Measurements from ENCODE around the gene SPSB1.

The SPSB1 gene

DNA sequence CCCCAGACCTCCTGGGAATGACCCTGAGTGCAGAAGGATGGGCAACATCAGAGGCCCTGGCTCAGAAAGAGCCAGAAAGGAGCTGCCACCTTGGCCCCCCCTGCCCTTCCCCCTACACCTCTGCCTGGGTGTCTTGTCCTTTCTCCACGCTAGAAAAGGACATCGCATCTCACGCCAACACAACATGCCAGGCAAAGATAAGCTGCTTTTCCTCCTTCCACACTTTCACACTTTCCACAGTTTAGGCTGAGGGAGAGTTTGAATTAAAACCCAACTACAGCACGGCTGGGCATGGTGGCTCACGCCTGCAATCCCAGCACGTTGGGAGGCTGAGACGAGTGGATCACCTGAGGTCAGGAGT, 109.5 kb downstream of the SPSB1 start:
- POLR2A ChIA-PET: no interaction called here
- Histone ChIP-seq H3K4me1 (ENCODE audit: control extremely low read depth in 1 of 4, control insufficient read depth in 4 of 4, insufficient read depth in 4 of 4, low read length in 3 of 4) (peaks cover 0 to 47% (median 42%) of the 10 kb centered on the region in 4 experiments), H3K4me3 (ENCODE audit: control insufficient read depth in 1 of 7, extremely low read depth in 1 of 7, insufficient read depth in 4 of 7, low read depth in 2 of 7, low read length in 6 of 7) (no peak overlapping the region), H3K9me3 (ENCODE audit: control extremely low read depth in 1 of 5, control insufficient read depth in 4 of 5, insufficient read depth in 2 of 5, low read depth in 1 of 5, low read length in 4 of 5) (peaks cover 0 to 2% (median 0%) of the 10 kb centered on the region in 5 experiments), H3K36me3 (ENCODE audit: control insufficient read depth in 4 of 4, insufficient read depth in 4 of 4, low read length in 3 of 4) (no peaks in the 10 kb centered on the region), H3K27ac (ENCODE audit: insufficient read depth in 1 of 2, low read depth in 1 of 2, low read length in 2 of 2, poor library complexity in 1 of 2, severe bottlenecking in 2 of 2) (no peak overlapping the region), H3K27me3 (replicated peaks in 2 of 5; ENCODE audit: control insufficient read depth in 4 of 5, insufficient read depth in 5 of 5, low read length in 4 of 5) (no peaks in the 10 kb centered on the region)
- WGBS (ENCODE audit: insufficient coverage): 87% methylated on average over 7 of the region's 7 CpGs
- no peak for DNase-seq
- CTCF ChIA-PET: no interaction called here

DNA sequence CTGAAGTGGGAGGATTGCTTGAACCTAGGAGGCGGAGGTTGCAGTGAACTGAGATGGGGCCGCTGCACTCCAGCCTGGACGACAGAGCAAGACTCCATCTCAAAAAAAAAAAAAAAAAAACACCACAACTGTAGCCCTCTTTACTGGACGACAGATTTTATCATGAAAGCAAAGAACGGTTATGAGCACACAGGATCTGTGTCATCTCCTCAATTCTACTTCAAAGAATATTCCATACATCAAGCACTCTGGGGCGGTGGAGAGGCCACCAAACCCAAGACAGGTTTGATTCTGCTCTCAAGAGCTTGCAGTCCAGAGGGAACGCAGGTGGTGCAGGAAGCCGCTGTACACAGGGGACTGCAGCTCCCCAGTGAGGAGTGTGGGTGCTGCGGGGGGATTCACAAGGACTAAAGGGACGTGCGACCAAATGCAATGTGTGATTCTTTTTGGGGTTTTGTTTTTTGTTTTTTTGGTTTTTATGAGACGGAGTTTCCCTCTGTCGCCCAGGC, 110.1 kb downstream of the SPSB1 start:
- Histone ChIP-seq H3K4me3 (ENCODE audit: control insufficient read depth in 1 of 7, extremely low read depth in 1 of 7, insufficient read depth in 4 of 7, low read depth in 2 of 7, low read length in 6 of 7) (no peak overlapping the region), H3K9me3 (ENCODE audit: control extremely low read depth in 1 of 5, control insufficient read depth in 4 of 5, insufficient read depth in 2 of 5, low read depth in 1 of 5, low read length in 4 of 5) (peaks cover 0 to 2% (median 0%) of the 10 kb centered on the region in 5 experiments), H3K36me3 (ENCODE audit: control insufficient read depth in 4 of 4, insufficient read depth in 4 of 4, low read length in 3 of 4) (no peaks in the 10 kb centered on the region), H3K4me1 (ENCODE audit: control extremely low read depth in 1 of 4, control insufficient read depth in 4 of 4, insufficient read depth in 4 of 4, low read length in 3 of 4) (peaks cover 0 to 42% (median 37%) of the 10 kb centered on the region in 4 experiments), H3K27ac (ENCODE audit: insufficient read depth in 1 of 2, low read depth in 1 of 2, low read length in 2 of 2, poor library complexity in 1 of 2, severe bottlenecking in 2 of 2) (no peak overlapping the region), H3K27me3 (replicated peaks in 2 of 5; ENCODE audit: control insufficient read depth in 4 of 5, insufficient read depth in 5 of 5, low read length in 4 of 5) (no peaks in the 10 kb centered on the region)
- ChIA-PET CTCF (interaction anchor here (0.6 kb wide), 1 partner anchor 592 kb away, joined by 3 read pairs; no protein-coding TSS in a partner anchor), POLR2A (no interaction called here)
- 94% methylated on average over 7 of the region's 13 CpGs for WGBS (ENCODE audit: insufficient coverage)
- DNase-seq: no peak

DNA sequence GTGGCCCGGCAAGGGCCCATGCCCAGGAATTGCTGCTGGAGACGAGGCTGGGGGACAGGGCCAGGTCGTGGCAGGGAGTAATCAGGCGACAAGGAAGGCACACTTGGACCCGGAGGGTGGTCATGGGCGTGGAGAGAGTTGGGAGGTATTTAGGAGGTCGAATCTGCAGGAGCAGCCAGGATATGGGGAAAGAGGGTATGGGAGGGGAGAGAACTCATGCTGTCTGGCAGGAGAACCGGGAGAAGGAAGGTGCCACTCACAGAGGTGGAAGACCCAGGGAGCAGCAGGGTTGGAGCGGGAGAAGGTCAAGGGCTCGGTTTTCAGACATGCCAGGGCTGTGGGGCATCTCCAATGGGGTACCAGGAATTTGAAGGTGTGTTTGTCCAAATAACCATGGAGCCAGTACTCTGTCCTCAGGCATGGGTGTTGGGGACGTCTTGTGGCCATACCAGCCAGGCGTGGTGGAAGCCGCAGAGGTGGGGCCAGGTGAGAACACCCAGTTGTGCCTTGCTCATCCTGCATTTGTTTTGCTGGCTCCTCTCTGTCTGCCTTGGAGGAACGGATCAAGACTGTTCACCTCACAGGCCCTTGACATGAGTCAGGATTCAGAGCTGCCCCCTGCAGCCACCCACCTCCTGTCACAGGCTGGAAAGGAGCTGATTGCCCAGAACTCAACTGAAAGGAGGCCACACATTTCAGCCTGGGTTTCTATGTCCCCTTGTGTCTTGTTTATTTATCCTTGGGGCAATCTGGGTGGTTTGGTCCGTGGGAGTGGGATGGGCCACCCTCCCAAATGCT, 111.6 kb downstream of the SPSB1 start:
- H3K4me1 ChIP-seq (ENCODE audit: control extremely low read depth in 1 of 4, control insufficient read depth in 4 of 4, insufficient read depth in 4 of 4, low read length in 3 of 4): peaks cover 0 to 26% (median 24%) of the 10 kb centered on the region in 4 experiments
- 96% methylated on average over 13 of the region's 15 CpGs for WGBS (ENCODE audit: insufficient coverage)
- POLR2A ChIA-PET: no interaction called here
- H3K27me3 ChIP-seq (replicated peaks in 2 of 5; ENCODE audit: control insufficient read depth in 4 of 5, insufficient read depth in 5 of 5, low read length in 4 of 5): no peaks in the 10 kb centered on the region
- peaks cover 0 to 2% (median 0%) of the 10 kb centered on the region in 5 experiments for H3K9me3 ChIP-seq (ENCODE audit: control extremely low read depth in 1 of 5, control insufficient read depth in 4 of 5, insufficient read depth in 2 of 5, low read depth in 1 of 5, low read length in 4 of 5)
- no peak overlapping the region for H3K4me3 ChIP-seq (ENCODE audit: control insufficient read depth in 1 of 7, extremely low read depth in 1 of 7, insufficient read depth in 4 of 7, low read depth in 2 of 7, low read length in 6 of 7)
- no peaks in the 10 kb centered on the region for H3K36me3 ChIP-seq (ENCODE audit: control insufficient read depth in 4 of 4, insufficient read depth in 4 of 4, low read length in 3 of 4)
- CTCF ChIA-PET: interaction anchor here (0.6 to 1.2 kb wide), 4 partner anchors 21 to 394 kb away, joined by 3 to 5 read pairs (median 3); no protein-coding TSS in a partner anchor
- no peak for DNase-seq
- H3K27ac ChIP-seq (ENCODE audit: insufficient read depth in 1 of 2, low read depth in 1 of 2, low read length in 2 of 2, poor library complexity in 1 of 2, severe bottlenecking in 2 of 2): no peak overlapping the region

DNA sequence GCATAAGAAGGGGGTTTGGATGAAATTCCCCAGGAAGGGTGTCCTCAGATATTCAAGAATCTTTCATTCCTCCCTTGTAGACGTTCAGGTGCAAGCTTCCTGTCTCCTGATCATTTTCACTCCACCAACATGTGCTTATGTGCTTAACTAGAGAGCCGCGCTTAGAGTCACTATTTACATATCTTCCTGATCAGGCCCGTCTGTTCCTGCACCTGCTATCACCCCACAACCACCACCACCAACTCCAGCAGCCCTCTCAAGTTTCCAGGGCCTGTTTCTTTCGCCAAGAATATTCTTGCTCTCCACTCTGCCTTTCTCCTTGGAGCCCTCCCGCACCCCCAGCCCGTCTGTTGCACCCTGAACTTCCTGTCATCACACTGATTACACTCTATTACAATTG, 113.4 kb downstream of the SPSB1 start:
- ChIA-PET CTCF (interaction anchor here (1.5 kb wide), 1 partner anchor 43 kb away, joined by 5 read pairs; no protein-coding TSS in a partner anchor), POLR2A (interaction anchor here (1.2 kb wide), 1 partner anchor 20 kb away, joined by 6 read pairs; no protein-coding TSS in a partner anchor)
- WGBS (ENCODE audit: insufficient coverage): 35% methylated on average over 6 of the region's 7 CpGs
- Histone ChIP-seq H3K4me3 (ENCODE audit: control insufficient read depth in 1 of 7, extremely low read depth in 1 of 7, insufficient read depth in 4 of 7, low read depth in 2 of 7, low read length in 6 of 7) (no peak overlapping the region), H3K9me3 (ENCODE audit: control extremely low read depth in 1 of 5, control insufficient read depth in 4 of 5, insufficient read depth in 2 of 5, low read depth in 1 of 5, low read length in 4 of 5) (peaks cover 0 to 2% (median 0%) of the 10 kb centered on the region in 5 experiments), H3K27ac (ENCODE audit: insufficient read depth in 1 of 2, low read depth in 1 of 2, low read length in 2 of 2, poor library complexity in 1 of 2, severe bottlenecking in 2 of 2) (no peak overlapping the region), H3K27me3 (replicated peaks in 2 of 5; ENCODE audit: control insufficient read depth in 4 of 5, insufficient read depth in 5 of 5, low read length in 4 of 5) (no peaks in the 10 kb centered on the region), H3K36me3 (ENCODE audit: control insufficient read depth in 4 of 4, insufficient read depth in 4 of 4, low read length in 3 of 4) (no peaks in the 10 kb centered on the region), H3K4me1 (ENCODE audit: control extremely low read depth in 1 of 4, control insufficient read depth in 4 of 4, insufficient read depth in 4 of 4, low read length in 3 of 4) (peaks cover 0 to 13% (median 9%) of the 10 kb centered on the region in 4 experiments)
- peak in 2 of 3 donors; percentile 41 to 60 for DNase-seq

DNA sequence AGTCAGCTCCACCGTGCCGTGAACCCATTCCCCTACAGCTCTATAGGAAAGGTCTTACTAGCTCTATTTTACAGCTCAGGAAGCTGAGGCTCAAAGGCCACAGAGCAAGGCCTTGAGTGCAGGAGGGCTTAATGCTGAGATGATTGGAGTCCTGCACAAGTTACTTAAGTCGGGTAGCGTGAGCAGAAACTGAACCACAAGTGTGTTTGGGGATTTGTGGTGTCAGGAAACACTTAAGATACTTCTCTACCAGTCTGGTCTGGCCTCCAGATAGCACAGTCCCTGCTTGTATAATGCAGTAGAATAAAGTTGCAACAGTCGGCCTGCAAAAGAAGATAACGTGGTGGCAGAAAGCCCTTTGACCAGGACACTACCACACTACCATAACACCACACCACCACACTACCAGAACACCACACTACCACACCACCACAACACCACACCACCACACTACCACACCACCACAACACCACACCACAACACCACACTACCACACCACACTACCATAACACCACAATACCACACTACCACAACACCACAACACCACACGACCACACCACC, 118.1 kb downstream of the SPSB1 start:
- 28% methylated on average over 4 of the region's 7 CpGs for WGBS (ENCODE audit: insufficient coverage)
- peak; percentile 95 to 99 (median 99) for DNase-seq
- Histone ChIP-seq H3K27me3 (replicated peaks in 2 of 5; ENCODE audit: control insufficient read depth in 4 of 5, insufficient read depth in 5 of 5, low read length in 4 of 5) (no peaks in the 10 kb centered on the region), H3K4me1 (ENCODE audit: control extremely low read depth in 1 of 4, control insufficient read depth in 4 of 4, insufficient read depth in 4 of 4, low read length in 3 of 4) (peaks cover 0 to 31% (median 25%) of the 10 kb centered on the region in 4 experiments), H3K9me3 (ENCODE audit: control extremely low read depth in 1 of 5, control insufficient read depth in 4 of 5, insufficient read depth in 2 of 5, low read depth in 1 of 5, low read length in 4 of 5) (no peaks in the 10 kb centered on the region), H3K4me3 (ENCODE audit: control insufficient read depth in 1 of 7, extremely low read depth in 1 of 7, insufficient read depth in 4 of 7, low read depth in 2 of 7, low read length in 6 of 7) (no peak overlapping the region), H3K36me3 (ENCODE audit: control insufficient read depth in 4 of 4, insufficient read depth in 4 of 4, low read length in 3 of 4) (no peaks in the 10 kb centered on the region), H3K27ac (ENCODE audit: insufficient read depth in 1 of 2, low read depth in 1 of 2, low read length in 2 of 2, poor library complexity in 1 of 2, severe bottlenecking in 2 of 2) (no peak overlapping the region)
- POLR2A ChIA-PET: interaction anchor here (1.0 to 1.6 kb wide), 3 partner anchors 11 to 16 kb away, joined by 3 to 8 read pairs (median 6); no protein-coding TSS in a partner anchor
- CTCF ChIA-PET: interaction anchor here (0.8 to 3.0 kb wide), 4 partner anchors 11 to 17 kb away, joined by 3 to 19 read pairs (median 4); no protein-coding TSS in a partner anchor

DNA sequence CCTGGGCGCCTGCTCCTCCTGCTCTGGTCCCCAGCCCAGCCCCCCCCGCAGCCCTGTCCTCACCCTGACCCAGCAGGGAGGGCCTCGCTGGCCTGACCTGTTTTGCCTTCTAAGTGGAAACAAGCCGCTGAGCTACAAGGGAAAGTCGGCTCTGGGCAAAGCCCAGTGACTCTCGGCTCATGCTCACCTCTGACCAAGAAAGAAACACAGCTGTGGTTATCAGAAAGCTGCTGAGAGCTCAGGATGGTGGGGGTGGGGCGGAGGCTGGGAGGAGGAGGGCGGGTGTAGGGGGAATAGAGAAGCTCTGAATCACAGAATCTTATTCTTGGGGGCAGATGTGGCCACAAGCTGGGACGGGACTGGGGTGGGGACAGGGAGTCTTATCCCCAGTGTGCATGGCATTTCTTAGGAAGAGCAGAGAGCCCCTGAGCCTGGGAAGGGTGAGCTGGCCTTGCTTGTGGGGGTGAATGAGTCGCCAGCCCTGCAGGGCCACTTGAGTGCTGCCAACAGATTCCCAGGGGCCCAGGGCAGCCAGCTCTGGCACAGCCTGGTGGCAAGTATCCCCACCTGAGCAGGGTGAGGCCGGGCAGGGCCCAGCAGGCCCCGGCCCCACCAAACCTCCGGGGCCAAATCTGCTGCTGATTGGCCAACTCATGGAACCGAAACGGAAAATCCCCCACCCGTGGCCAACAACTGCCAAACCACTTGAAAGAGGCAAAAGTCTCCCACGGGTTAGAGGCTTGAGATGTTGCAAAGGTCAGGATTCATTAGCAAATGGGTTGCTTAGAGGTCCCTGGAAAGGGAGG, 120.6 kb downstream of the SPSB1 start:
- H3K9me3 ChIP-seq (ENCODE audit: control extremely low read depth in 1 of 5, control insufficient read depth in 4 of 5, insufficient read depth in 2 of 5, low read depth in 1 of 5, low read length in 4 of 5): no peaks in the 10 kb centered on the region
- 64% methylated on average over 11 of the region's 17 CpGs for WGBS (ENCODE audit: insufficient coverage)
- CTCF ChIA-PET: interaction anchor here (1.6 to 2.5 kb wide), 2 partner anchors 10 to 14 kb away, joined by 6 to 20 read pairs; no protein-coding TSS in a partner anchor
- no peak overlapping the region for H3K27ac ChIP-seq (ENCODE audit: insufficient read depth in 1 of 2, low read depth in 1 of 2, low read length in 2 of 2, poor library complexity in 1 of 2, severe bottlenecking in 2 of 2)
- no peak overlapping the region for H3K4me3 ChIP-seq (ENCODE audit: control insufficient read depth in 1 of 7, extremely low read depth in 1 of 7, insufficient read depth in 4 of 7, low read depth in 2 of 7, low read length in 6 of 7)
- DNase-seq: peak in 2 of 3 donors; percentile 66 to 71
- peaks cover 0 to 27% (median 17%) of the 10 kb centered on the region in 4 experiments for H3K4me1 ChIP-seq (ENCODE audit: control extremely low read depth in 1 of 4, control insufficient read depth in 4 of 4, insufficient read depth in 4 of 4, low read length in 3 of 4)
- no peaks in the 10 kb centered on the region for H3K36me3 ChIP-seq (ENCODE audit: control insufficient read depth in 4 of 4, insufficient read depth in 4 of 4, low read length in 3 of 4)
- no peaks in the 10 kb centered on the region for H3K27me3 ChIP-seq (replicated peaks in 2 of 5; ENCODE audit: control insufficient read depth in 4 of 5, insufficient read depth in 5 of 5, low read length in 4 of 5)
- POLR2A ChIA-PET: interaction anchor here (1.4 kb wide), 1 partner anchor 13 kb away, joined by 5 read pairs; no protein-coding TSS in a partner anchor
